ENCODE results near the gene PERCC1. TPM values are rescaled to one million over a fixed set of nuclear protein-coding genes. Genes with fewer than 3 reads are reported as not detected.

The PERCC1 gene
- total and polyA plus RNA-seq, 2 of the 4 experiments (the other 2 are of a cell fraction), result not detected

DNA sequence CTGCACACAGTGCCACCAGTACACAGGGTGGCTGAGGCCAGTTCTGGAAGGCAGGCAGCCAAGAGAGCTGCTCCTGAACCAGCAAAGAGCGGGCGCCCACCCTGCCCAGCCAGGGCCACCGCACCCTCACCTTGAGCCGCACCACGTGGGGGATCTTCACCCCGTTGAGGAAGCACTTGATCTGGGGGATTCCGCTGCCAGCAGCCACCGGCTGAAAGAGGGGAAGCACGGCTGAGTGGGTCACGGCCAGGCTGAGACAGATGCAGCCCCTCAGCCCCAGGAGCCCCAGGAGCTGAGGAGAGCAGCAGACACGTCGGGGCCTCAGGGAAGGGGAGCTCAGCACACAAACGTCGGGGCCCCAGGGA is 28.1 kb downstream of the PERCC1 start:
- no peaks in the 10 kb centered on the region for H3K4me1 ChIP-seq (ENCODE audit: control insufficient read depth, insufficient read depth, low read length)
- whole genome bisulfite sequencing, 2 experiments (ENCODE audit: extremely low coverage in 2 of 2, insufficient read length in 1 of 2), result 65% methylated on average over 10 of the region's 14 CpGs; no CpG with 5 or more reads in 1 of the 2 experiments
- in situ Hi-C loops (cut with MboI; ENCODE audit: low sequenced_read_pairs) (no loop called here), dilution Hi-C loops (cut with HindIII; ENCODE audit: low sequenced_read_pairs, unreplicated experiment) (no loop called here), intact Hi-C loops (cut with micrococcal nuclease) (no loop called here)
- no peak overlapping the region for H3K18ac ChIP-seq (ENCODE audit: low read depth, low read length)
- no peak overlapping the region for H3K14ac ChIP-seq (replicated peaks; ENCODE audit: low read depth, low read length)
- CTCF ChIA-PET, result no interaction called here
- no peak overlapping the region for H2BK15ac ChIP-seq (ENCODE audit: low read depth, low read length)
- no peaks in the 10 kb centered on the region for H4K20me1 ChIP-seq (ENCODE audit: insufficient read depth, low read length)
- H3K9me3 ChIP-seq (ENCODE audit: control insufficient read depth, insufficient read depth, low read length), result no peaks in the 10 kb centered on the region
- no peak overlapping the region for H2AFZ ChIP-seq (replicated peaks; ENCODE audit: low read length, poor library complexity)
- H4K91ac ChIP-seq (ENCODE audit: insufficient read depth, low read depth, low read length), result no peak overlapping the region
- H3K4ac ChIP-seq (ENCODE audit: low read depth, low read length), result no peak overlapping the region
- no peak for DNase-seq
- H2BK120ac ChIP-seq (ENCODE audit: low read depth, low read length), result no peak overlapping the region
- no peak overlapping the region for H3K56ac ChIP-seq (ENCODE audit: extremely low read depth, insufficient read depth, low read length)
- POLR2A ChIA-PET (ENCODE audit: unreplicated experiment), result no interaction called here
- no peak overlapping the region for H4K5ac ChIP-seq (ENCODE audit: low read depth, low read length)
- no peak overlapping the region for H3K27ac ChIP-seq (ENCODE audit: insufficient read depth, low read length)
- no TSS peak for BruUV-seq (replicated peaks)
- H2AK9ac ChIP-seq (replicated peaks; ENCODE audit: low read depth, low read length, poor library complexity), result no peak overlapping the region
- H2BK5ac ChIP-seq (ENCODE audit: low read depth, low read length, poor library complexity, severe bottlenecking), result no peak overlapping the region
- no peaks in the 10 kb centered on the region for H3K9me1 ChIP-seq (ENCODE audit: insufficient read depth, low read length)
- H4K8ac ChIP-seq (ENCODE audit: low read depth in 2 of 2, low read length in 2 of 2), result no peak overlapping the region
- TF ChIP-seq USF2 (IDR thresholded peaks at IDR 0.05; ENCODE audit: low read depth, low read length) (no peak), CEBPB (IDR thresholded peaks at IDR 0.05; ENCODE audit: low read depth, low read length) (no peak), ELK1 (IDR thresholded peaks at IDR 0.05; ENCODE audit: borderline replicate concordance, low read depth, low read length) (no peak), FOS (IDR thresholded peaks at IDR 0.05; ENCODE audit: low read depth, low read length) (no peak), CHD1 (IDR thresholded peaks at IDR 0.05; ENCODE audit: low read depth, low read length) (no peak), BHLHE40 (IDR thresholded peaks at IDR 0.05; ENCODE audit: low read depth, low read length) (no peak)
- H3K79me1 ChIP-seq (ENCODE audit: low read depth in 1 of 2, low read length in 2 of 2), result peaks cover 0 to 7% of the 10 kb centered on the region in 2 experiments; a peak in 1 of 4 replicates
- no peak overlapping the region for H3K23ac ChIP-seq (ENCODE audit: low read depth, low read length)
- peaks cover 46% of the 10 kb centered on the region for H3K36me3 ChIP-seq (ENCODE audit: control insufficient read depth, insufficient read depth, low read length)
- H2AK5ac ChIP-seq (ENCODE audit: low read depth, low read length), result no peak overlapping the region
- no peak overlapping the region for H3K4me2 ChIP-seq (ENCODE audit: low read depth, low read length)
- H2BK20ac ChIP-seq (ENCODE audit: low read depth, low read length), result no peak overlapping the region
- ATAC-seq (ENCODE audit: low read depth), result no peak
- H3K9ac ChIP-seq (ENCODE audit: low read depth, low read length), result no peak overlapping the region
- no peaks in the 10 kb centered on the region for H3K27me3 ChIP-seq (ENCODE audit: control insufficient read depth, insufficient read depth, low read length)
- H3K4me3 ChIP-seq (ENCODE audit: insufficient read depth, low read depth, low read length), result no peak overlapping the region

Measured in IMR-90 (cell line).